ENCODE data around the gene KLRF2.
"Not testable (repeated sequence)": the region's sequence is repeated elsewhere in the genome, so short reads cannot be mapped to it uniquely, and the experiment has no call there.

Gene KLRF2

GRCh38 chr12:9881246-9881645, at the start of gene KLRF2:
TSS of gene KLRF2 (plus strand) at chr12:9881489. CDS start at chr12:9881596, 107 bp downstream.
- DNase-seq (ENCODE audit: low spot score) = no peak

- no peak for DNase-seq (ENCODE audit: low spot score)
Observed at GRCh38 chr12:9831720-9832119, 49.6 kb upstream of the KLRF2 start.

DNA sequence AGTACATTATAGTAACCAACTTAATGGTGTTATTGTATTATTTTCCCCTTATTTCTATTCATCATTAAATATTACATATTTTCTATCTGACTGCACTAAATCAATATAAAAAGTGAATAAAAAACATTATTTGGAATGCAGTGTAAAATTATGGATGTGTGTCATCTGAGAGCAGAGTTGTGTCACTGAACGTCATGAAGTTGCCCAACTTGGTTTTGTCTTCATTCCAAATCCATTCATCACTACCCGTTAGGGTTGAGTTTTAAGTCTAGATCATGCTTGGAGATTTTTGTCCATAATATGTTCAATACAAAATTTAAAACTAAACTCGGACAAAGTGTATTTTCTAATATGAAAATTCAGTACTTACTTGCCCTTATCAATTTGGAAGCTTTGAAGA, 37.9 kb upstream of the KLRF2 start:
- no peak for DNase-seq (ENCODE audit: low spot score)

DNA sequence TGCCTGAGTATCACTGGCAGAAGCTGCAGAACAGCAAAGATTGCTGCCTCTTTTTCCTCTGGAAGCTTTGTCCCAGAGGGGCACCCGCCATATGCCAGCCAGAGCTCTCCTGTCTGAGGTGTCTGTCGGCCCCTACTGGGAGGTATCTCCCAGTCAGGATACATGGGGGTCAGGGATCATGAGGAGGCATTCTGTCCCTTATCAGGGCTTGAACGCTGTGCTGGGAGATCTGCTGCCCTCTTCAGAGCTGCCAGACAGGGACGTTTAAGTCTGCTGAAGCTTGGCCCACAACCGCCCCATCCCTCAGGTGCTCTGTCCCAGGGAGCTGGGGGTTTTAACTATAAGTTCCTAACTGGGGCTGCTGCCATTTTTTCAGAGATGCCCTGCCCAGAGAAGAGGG, 32.4 kb upstream of the KLRF2 start:
- DNase-seq (ENCODE audit: low spot score) = no peak

DNA sequence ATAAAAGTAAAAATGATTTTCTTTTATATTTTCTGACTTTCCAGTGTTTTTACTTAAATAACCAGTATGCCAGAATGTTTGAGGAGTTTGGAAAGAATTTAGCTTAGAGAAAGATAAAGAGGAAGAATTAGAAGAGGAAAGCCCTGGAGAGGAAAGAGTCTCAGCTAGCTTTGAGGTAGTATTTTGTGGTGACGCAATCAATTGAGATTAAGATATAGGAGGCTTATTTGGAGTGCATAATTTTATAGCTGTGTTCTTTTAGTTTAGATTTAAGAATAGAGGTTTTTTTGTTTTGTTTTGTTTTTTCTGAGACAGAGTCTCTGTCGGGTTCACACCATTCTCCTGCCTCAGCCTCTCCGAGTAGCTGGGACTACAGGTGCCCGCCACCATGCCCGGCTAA, 30.2 kb upstream of the KLRF2 start:
- DNase-seq (ENCODE audit: low spot score) = no peak

- DNase-seq (ENCODE audit: low spot score) = no peak
Observed at GRCh38 chr12:9851927-9852326, 29.4 kb upstream of the KLRF2 start.

DNA sequence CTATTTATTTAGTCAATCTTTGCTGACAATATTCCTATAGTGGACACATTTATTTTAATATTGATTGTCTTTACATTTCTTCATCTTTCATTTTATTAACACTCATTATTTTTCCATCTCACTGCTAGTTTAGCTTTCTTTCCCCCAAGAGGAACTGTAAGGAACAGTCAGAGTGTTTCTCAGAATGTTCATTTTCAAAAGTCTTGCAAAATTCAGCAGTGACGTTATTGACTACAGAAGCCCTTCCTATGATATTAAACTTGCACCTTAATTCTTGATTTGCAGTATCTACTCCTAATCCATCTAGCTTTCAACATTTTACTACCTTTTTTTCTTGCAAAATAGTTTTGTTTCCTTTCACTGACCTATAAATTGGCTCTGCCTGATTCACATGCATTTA, 25.1 kb upstream of the KLRF2 start:
- DNase-seq (ENCODE audit: low spot score) = no peak

- no peak for DNase-seq (ENCODE audit: low spot score)
Observed at GRCh38 chr12:9856894-9857293, 24.4 kb upstream of the KLRF2 start.

DNA sequence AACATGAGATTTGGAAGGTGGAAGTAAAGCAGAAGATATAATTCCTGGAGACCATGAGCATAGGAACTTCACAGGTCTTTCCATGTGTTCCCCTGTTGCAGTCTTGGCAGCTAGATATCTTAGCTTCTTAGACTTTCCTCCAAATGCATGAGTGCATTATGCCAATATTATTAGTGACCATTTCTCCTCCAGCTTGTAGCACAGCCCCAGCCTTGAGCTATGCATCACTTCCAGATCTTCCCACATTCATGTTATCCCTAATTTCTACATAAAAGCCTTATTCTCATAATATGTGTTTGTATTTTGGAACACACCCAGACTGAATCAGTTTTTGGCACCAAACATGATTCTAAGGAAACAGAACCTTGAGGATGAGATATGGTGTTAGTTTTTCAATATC, 23.2 kb upstream of the KLRF2 start:
- DNase-seq (ENCODE audit: low spot score) = no peak

GRCh38 chr12:9864913-9865675, 16.2 kb upstream of the KLRF2 start:
- no peak for DNase-seq (ENCODE audit: low spot score)

- no peak for DNase-seq (ENCODE audit: low spot score)
Observed at GRCh38 chr12:9866860-9867269, 14.4 kb upstream of the KLRF2 start.

DNA sequence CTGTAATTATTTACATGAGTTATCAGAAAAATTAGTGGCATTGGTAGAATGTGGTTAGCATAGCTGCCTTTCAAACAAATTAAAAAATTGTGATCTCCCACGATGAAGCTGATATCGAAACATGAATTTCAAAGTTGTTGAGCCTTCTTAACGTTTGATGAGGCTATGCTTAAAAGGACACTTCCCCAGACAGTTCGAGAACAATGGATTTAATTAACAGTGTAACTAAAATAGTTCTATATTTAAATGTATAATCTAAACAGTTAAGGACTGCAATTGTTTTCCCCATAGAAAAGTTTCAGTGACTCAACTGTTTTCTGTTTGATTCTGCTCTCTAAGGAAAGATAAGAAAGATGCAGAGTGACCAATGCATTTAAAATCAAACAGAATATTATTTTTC, 13.8 kb upstream of the KLRF2 start:
- no peak for DNase-seq (ENCODE audit: low spot score)

DNA sequence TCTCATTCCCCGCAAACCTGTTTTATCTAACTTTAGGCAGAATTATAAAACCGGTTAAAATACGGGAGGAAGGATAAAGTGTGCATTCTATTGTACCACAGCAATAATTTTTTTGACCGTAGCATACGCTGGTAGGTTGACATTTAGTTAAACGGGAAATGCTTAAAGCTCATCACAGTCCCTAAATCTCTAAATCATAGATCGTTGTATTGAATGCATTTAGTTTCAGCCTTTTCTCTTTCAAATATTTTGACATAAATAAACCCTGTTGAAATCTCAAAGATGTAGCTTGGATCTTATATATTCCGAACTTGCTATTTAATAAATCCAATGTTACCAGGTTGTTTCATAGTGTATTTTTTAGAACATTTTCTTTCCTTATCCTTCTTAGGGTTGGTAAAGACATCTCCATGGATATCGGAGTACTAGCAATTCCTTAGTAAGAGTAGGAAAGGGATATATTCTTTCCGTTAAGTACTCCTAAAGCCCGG, 12.9 kb upstream of the KLRF2 start:
- no peak for DNase-seq (ENCODE audit: low spot score)

DNA sequence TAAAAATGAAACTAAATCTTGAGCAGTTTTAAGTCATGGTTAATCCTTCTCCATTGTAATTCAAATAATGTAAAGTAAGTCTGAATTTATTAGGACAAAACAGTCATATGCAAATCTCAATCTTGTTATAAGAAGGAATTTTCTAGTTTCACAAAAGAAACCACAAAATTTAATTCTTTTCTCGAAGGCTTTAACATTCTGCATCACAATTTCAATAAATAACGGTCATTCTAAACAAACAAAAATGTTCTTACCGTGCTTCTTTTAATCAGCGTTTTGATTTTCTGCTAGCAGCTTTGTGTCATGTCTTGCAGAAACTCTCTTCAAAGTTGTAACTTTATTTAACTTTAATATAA, 12.4 kb upstream of the KLRF2 start:
- no peak for DNase-seq (ENCODE audit: low spot score)

GRCh38 chr12:9869307-9870161, 11.8 kb upstream of the KLRF2 start, which contains the start of gene CLEC2B:
TSS of gene CLEC2B (minus strand) at chr12:9869354.
- DNase-seq (ENCODE audit: low spot score) = no peak

GRCh38 chr12:9870286-9870866, 10.9 kb upstream of the KLRF2 start:
- DNase-seq (ENCODE audit: low spot score) = no peak

DNA sequence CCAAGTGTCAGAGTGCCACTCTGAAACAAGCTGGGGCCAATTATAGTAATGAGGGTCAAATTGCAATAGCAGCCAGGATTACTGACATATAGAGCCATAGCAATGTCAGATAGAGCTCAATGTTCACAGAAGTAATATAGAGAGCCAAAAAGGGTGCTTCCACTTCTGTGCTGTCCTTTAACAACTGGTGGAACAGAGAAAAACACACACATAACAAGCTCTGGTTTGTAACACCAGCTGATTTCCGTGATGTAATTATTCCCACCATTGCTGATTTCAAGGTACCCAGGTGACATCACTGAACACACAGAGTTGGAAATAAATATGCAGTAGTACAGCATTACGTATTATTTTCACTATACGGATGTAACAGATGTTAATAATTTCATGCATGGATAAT, 9.1 kb upstream of the KLRF2 start:
- no peak for DNase-seq (ENCODE audit: low spot score)

- DNase-seq (ENCODE audit: low spot score) = no peak
Observed at GRCh38 chr12:9872742-9873141, 8.5 kb upstream of the KLRF2 start.

GRCh38 chr12:9876120-9876519, 5.2 kb upstream of the KLRF2 start:
- DNase-seq (ENCODE audit: low spot score) = not testable (repeated sequence)

GRCh38 chr12:9880532-9881078, 684 bp upstream of the KLRF2 start:
- no peak for DNase-seq (ENCODE audit: low spot score)

DNA sequence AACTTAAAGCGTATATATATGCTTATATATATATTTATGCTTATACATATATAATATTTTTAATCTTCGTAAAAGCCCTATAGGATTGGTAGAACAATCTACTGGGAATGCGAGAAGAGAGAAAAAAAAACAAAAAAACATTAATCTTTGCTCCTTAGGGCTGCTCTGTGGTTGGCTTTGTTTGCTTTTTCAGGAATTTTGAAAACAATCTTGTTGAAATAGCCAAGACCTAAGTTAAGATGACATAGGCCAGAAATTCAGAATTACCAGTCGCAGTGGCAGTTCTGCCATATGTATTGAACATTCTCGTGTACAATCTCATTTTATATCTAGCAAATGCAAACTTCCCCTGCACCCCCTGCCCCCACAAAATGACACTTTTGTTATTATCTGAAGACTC, 699 bp downstream of the KLRF2 start:
- DNase-seq (ENCODE audit: low spot score) = no peak

GRCh38 chr12:9883175-9883574, 1.9 kb downstream of the KLRF2 start:
- no peak for DNase-seq (ENCODE audit: low spot score)

Measured in iPS-NIHi11 (cell line).